HepG2 (cell line): ENCODE measurements around the gene PDE3B. TPM values are rescaled to one million over a fixed set of nuclear protein-coding genes. Genes with fewer than 3 reads are reported as not detected.

Experiments used
- ATAC-seq: fragments of 200-7000 bp; cut with Tn5 transposase; 3 replicates; pipeline ENCODE4 v1.9.1; 2020; ENCODE audit warnings: mild to moderate bottlenecking, moderate library complexity
- BruUV-seq: library from RNA; stranded (reverse); fragments of 400-500 nt; replicated peaks from 2 replicates; lab custom pipeline; 2021; lab: Mats Ljungman, UMichigan
- CTCF ChIA-PET: fragments of 300-600 bp; formaldehyde crosslinking; extraction: SDS; loops from one replicate; lab custom pipeline; 2021; ENCODE audit warnings: low total read pairs, inconsistent platforms, low intra/inter-chr PET ratio; lab: Yijun Ruan, JAX
- POLR2A ChIA-PET: fragments of 350-600 bp; sonication (Branson Sonifier 250); formaldehyde crosslinking; loops from one replicate; lab custom pipeline; 2020; ENCODE audit warnings: antibody characterized with exemption, inconsistent platforms; lab: Yijun Ruan, JAX
- DNase-seq: peaks from one replicate; pipeline ENCODE4 v3.0.0-alpha.2; 2015; ENCODE audit warnings: low spot score
- FAIRE-seq: peaks from 3 replicates; lab custom pipeline; 2011; peaks lifted over from hg19 to GRCh38; lab: Jason Lieb, UNC
- H2AFZ ChIP-seq: one replicate; pipeline ENCODE4 v1.6.1; 2011; ENCODE audit warnings: low read length, inconsistent platforms
- H3K27ac ChIP-seq: fragments of 300-600 bp; 3 replicates; pipeline ENCODE4 v1.8.0; 2011; ENCODE audit warnings: mixed run types, mild to moderate bottlenecking, mixed read lengths, low read length, inconsistent platforms; ENCODE audit not compliant: insufficient read depth; ENCODE audit errors: extremely low read length
- H3K27me3 ChIP-seq, 2 experiments: fragments of 200-600 bp in 1 of 2; 2 replicates in 1 of 2; 3 replicates in 1 of 2; pipeline versions ENCODE4 v1.6.0 to v1.8.0; 2011; ENCODE audit warnings: low read length in 2 of 2, mild to moderate bottlenecking in 2 of 2, moderate library complexity in 2 of 2, inconsistent platforms in 1 of 2; ENCODE audit not compliant: insufficient read depth in 2 of 2, control insufficient read depth in 1 of 2
- H3K36me3 ChIP-seq, 2 experiments: fragments of 200-600 bp in 1 of 2; replicated peaks in 1 of 2; 2 replicates in 1 of 2; 3 replicates in 1 of 2; pipeline versions ENCODE4 v1.5.1 to v1.8.0; 2011; ENCODE audit warnings: low read length in 2 of 2, inconsistent platforms in 1 of 2; ENCODE audit not compliant: insufficient read depth in 2 of 2, control insufficient read depth in 1 of 2
- H3K4me1 ChIP-seq: 2 replicates; pipeline ENCODE4 v1.5.1; 2012; ENCODE audit warnings: low read length, inconsistent platforms; ENCODE audit not compliant: insufficient read depth
- H3K4me2 ChIP-seq: 2 replicates; pipeline ENCODE4 v1.6.0; 2011; ENCODE audit warnings: low read depth, low read length, inconsistent platforms
- H3K4me3 ChIP-seq, 3 experiments: fragments of 200-600 bp in 1 of 3; sonication (generic), shearing (Covaris generic) in 1 of 3; replicated peaks in 1 of 3; 2 replicates each; pipeline ENCODE4 v1.5.1; 2011 to 2016; ENCODE audit warnings: low read length in 3 of 3, inconsistent platforms in 2 of 3, low read depth in 2 of 3, mild to moderate bottlenecking in 2 of 3, control low read depth in 1 of 3, mixed read lengths in 1 of 3; ENCODE audit not compliant: insufficient read depth in 1 of 3
- H3K79me2 ChIP-seq: one replicate; pipeline ENCODE4 v1.6.1; 2011; ENCODE audit warnings: low read length, inconsistent platforms; ENCODE audit not compliant: insufficient read depth
- H3K9ac ChIP-seq: 2 replicates; pipeline ENCODE4 v1.6.0; 2011; ENCODE audit warnings: mild to moderate bottlenecking, low read depth, low read length, inconsistent platforms; ENCODE audit not compliant: insufficient read depth
- H3K9me3 ChIP-seq: 2 replicates; pipeline ENCODE4 v1.5.1; 2012; ENCODE audit warnings: mild to moderate bottlenecking, low read length
- H4K20me1 ChIP-seq: 2 replicates; pipeline ENCODE4 v1.6.0; 2011; ENCODE audit warnings: inconsistent platforms, mild to moderate bottlenecking, low read length, moderate library complexity; ENCODE audit not compliant: insufficient read depth
- CEBPG ChIP-seq: IDR thresholded peaks from 2 replicates; pipeline ENCODE4 v1.6.1; 2016
- FOXA3 ChIP-seq: IDR thresholded peaks from 2 replicates; pipeline ENCODE4 v1.6.1; 2016; ENCODE audit warnings: missing genetic modification reagents, missing compliant biosample characterization
- FOXK1 ChIP-seq: sonication (generic); formaldehyde crosslinking; IDR thresholded peaks from 2 replicates; pipeline ENCODE4 v1.4.0; 2020; ENCODE audit warnings: low read depth, missing genetic modification reagents, borderline replicate concordance
- HNRNPK ChIP-seq: fragments of 200-400 bp; formaldehyde crosslinking; IDR thresholded peaks from 2 replicates; pipeline ENCODE4 v1.6.1; 2018; ENCODE audit warnings: low read length, low read depth, moderate library complexity, mild to moderate bottlenecking; ENCODE audit not compliant: poor library complexity, severe bottlenecking
- HOXA3 ChIP-seq: sonication (generic); formaldehyde crosslinking; IDR thresholded peaks from 2 replicates; pipeline ENCODE4 v1.5.0; 2020; ENCODE audit warnings: missing genetic modification reagents
- HOXD1 ChIP-seq: sonication (generic); formaldehyde crosslinking; IDR thresholded peaks from 2 replicates; pipeline ENCODE4 v1.5.0; 2020; ENCODE audit warnings: missing genetic modification reagents
- KLF12 ChIP-seq: sonication (generic); formaldehyde crosslinking; IDR thresholded peaks from 2 replicates; pipeline ENCODE4 v1.4.0; 2020; ENCODE audit warnings: missing genetic modification reagents, borderline replicate concordance
- MIXL1 ChIP-seq: IDR thresholded peaks from 2 replicates; pipeline ENCODE4 v1.6.1; 2016
- NCOR1 ChIP-seq: fragments of 200-600 bp; sonication (generic); IDR thresholded peaks from 2 replicates; pipeline ENCODE4 v1.7.0; 2017; ENCODE audit warnings: antibody characterized with exemption, low read length, borderline replicate concordance
- NFYB ChIP-seq: sonication (generic); formaldehyde crosslinking; IDR thresholded peaks from 2 replicates; pipeline ENCODE4 v1.4.0; 2020; ENCODE audit warnings: missing genetic modification reagents
- POGZ ChIP-seq: sonication (generic); formaldehyde crosslinking; IDR thresholded peaks from 2 replicates; pipeline ENCODE4 v1.4.0; 2020; ENCODE audit warnings: mild to moderate bottlenecking, missing genetic modification reagents
- RARA ChIP-seq: IDR thresholded peaks from 2 replicates; pipeline ENCODE4 v1.6.1; 2016; ENCODE audit warnings: missing genetic modification reagents, missing compliant biosample characterization
- SIX1 ChIP-seq: sonication (generic); formaldehyde crosslinking; IDR thresholded peaks from 2 replicates; pipeline ENCODE4 v1.4.0; 2020; ENCODE audit warnings: missing genetic modification reagents, borderline replicate concordance
- SPEN ChIP-seq: sonication (generic); formaldehyde crosslinking; IDR thresholded peaks from 2 replicates; pipeline ENCODE4 v1.5.1; 2020; ENCODE audit warnings: low read depth, mild to moderate bottlenecking, missing genetic modification reagents
- ZFX ChIP-seq: sonication (generic); formaldehyde crosslinking; IDR thresholded peaks from 2 replicates; pipeline ENCODE4 v1.4.0; 2020; ENCODE audit warnings: mild to moderate bottlenecking, low read depth, missing genetic modification reagents, moderate library complexity
- ZNF230 ChIP-seq: sonication (generic); formaldehyde crosslinking; IDR thresholded peaks from 2 replicates; pipeline ENCODE4 v1.4.0; 2020; ENCODE audit warnings: mild to moderate bottlenecking, missing genetic modification reagents
- ZNF672 ChIP-seq: sonication (generic); formaldehyde crosslinking; IDR thresholded peaks from 2 replicates; pipeline ENCODE4 v1.8.1; 2022; ENCODE audit warnings: missing genetic modification reagents
- ZSCAN21 ChIP-seq: sonication (generic); formaldehyde crosslinking; IDR thresholded peaks from 2 replicates; pipeline ENCODE4 v1.8.0; 2022; ENCODE audit warnings: mild to moderate bottlenecking, missing genetic modification reagents, moderate library complexity, borderline replicate concordance
- WGBS: methylation state at CpG from one replicate; pipeline ENCODE4 v1.1.6; 2017; ENCODE audit warnings: low lambda C conversion rate; 5-methylcytosine and 5-hydroxymethylcytosine counted together
- in situ Hi-C: cut with HindIII; loops from 2 replicates; pipeline ENCODE4 v1.10.0; 2017; ENCODE audit warnings: low pct_unique_long_range_greater_than_20kb; ENCODE audit not compliant: extremely low pct_ligation_motif_present
- intact Hi-C: fragments of 100-400 bp; cut with micrococcal nuclease; formaldehyde crosslinking; loops from one replicate; pipeline ENCODE4 v1.10.0; 2022; ENCODE audit not compliant: unreplicated experiment
- polyA plus RNA-seq, 8 experiments: library from polyadenylated mRNA; depleted of rRNA in 3 of 8; stranded (reverse) in 7 of 8; unstranded in 1 of 8; fragments of >200 nt; fragmentation: Illumina TruSeq in 4 of 8; extraction: Trizol in 4 of 8; gene quantifications; 2 replicates each; pipeline versions ENCODE4 v1.2.1 to v1.2.3, GENCODE V29; 2011 to 2016; ENCODE audit warnings: low read depth in 4 of 8, missing spikeins in 1 of 8, mixed read lengths in 1 of 8; ENCODE audit not compliant: insufficient read depth in 1 of 8
- total RNA-seq, 5 experiments: library from RNA; depleted of rRNA; stranded (reverse); fragments of >200 nt; fragmentation: Illumina TruSeq; extraction: Trizol; gene quantifications; 2 replicates each; pipeline ENCODE4 v1.2.3, GENCODE V29; 2016; ENCODE audit warnings: low read depth in 1 of 5
- TF ChIP-seq, protein P1 (sequence below): sonication (generic); formaldehyde crosslinking; IDR thresholded peaks from 2 replicates; pipeline ENCODE4 v1.9.0; 2021; ENCODE audit warnings: missing genetic modification reagents, borderline replicate concordance
- TF ChIP-seq, protein P2 (sequence below): IDR thresholded peaks from 2 replicates; pipeline ENCODE4 v1.6.1; 2016; ENCODE audit warnings: mild to moderate bottlenecking
- TF ChIP-seq, protein P3 (sequence below): IDR thresholded peaks from 2 replicates; pipeline ENCODE4 v1.6.1; 2016

Gene PDE3B
- total and polyA plus RNA-seq, 2 of the 13 experiments (the other 11 are each of a cell fraction or from before 2014, with no cell fraction given), result 14.1 to 26.5 TPM

DNA sequence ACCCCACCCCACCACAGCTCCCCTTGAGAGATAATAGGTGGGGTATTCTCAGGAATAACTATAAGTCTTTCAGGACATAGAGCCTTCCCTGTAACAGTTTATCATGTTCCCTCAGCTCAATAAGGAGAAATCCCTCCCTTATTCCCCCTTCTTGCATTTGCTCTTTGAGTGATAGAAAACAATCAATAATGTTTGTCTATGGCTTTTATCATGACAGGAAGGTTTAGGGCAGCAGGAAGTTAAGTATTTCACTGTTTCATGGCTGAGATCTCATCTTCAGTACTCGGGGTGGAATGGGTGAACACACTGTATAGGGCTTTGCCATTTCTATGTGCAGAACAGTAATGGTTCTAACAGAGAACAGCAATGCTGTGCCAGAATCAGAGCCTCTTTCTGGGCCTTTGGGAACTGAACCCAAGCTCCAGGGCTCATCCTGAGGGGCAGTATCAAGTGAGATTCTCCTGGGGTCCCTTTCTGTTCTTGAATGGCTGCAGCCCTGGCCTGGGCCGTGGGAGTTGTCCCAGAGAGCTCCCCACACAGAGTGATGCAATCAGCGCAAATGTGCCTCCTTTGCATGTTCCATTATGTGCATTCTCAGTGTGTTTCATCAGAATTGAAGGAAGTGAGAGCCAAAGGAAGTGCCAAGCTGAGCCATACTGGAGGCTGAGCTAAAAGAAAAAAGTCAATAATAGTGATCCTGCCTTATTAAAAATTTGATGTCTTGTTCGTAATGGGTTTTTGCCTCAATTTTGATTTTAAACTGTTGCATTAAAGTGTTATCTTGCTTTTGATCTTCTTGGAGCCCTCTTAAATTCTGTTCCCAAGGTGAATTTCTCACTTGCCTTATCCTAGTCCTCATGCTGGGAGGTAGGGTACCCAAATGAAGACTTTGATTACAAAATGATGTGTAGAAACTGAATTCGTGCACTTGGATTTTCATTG lies 251.3 kb downstream of the PDE3B start:
- H3K4me3 ChIP-seq, result no peak overlapping the region
- no peak overlapping the region for H3K4me2 ChIP-seq
- H3K9me3 ChIP-seq, result no peaks in the 10 kb centered on the region
- H3K27me3 ChIP-seq, result 0 out of 5 replicates have a peak, but pooled peaks cover 0 to 1% of the 10 kb centered on the region in 2 experiments
- no peaks in the 10 kb centered on the region for H3K79me2 ChIP-seq
- 48% methylated on average over 5 of the region's 5 CpGs for WGBS
- no peak overlapping the region for H3K27ac ChIP-seq
- H4K20me1 ChIP-seq, result no peaks in the 10 kb centered on the region
- in situ Hi-C loops (no loop called here), intact Hi-C loops (no loop called here)
- no TSS peak for BruUV-seq
- no peak for FAIRE-seq
- H2AFZ ChIP-seq, result no peak overlapping the region
- ChIA-PET CTCF (no interaction called here), POLR2A (interaction anchor here (1.6 kb wide), 1 partner anchor 12 kb away, joined by 5 read pairs; no protein-coding TSS in a partner anchor)
- no peak for ATAC-seq
- H3K9ac ChIP-seq, result no peak overlapping the region
- peaks cover 7% of the 10 kb centered on the region for H3K4me1 ChIP-seq
- no peaks in the 10 kb centered on the region for H3K36me3 ChIP-seq
- no peak for DNase-seq
- peak; percentile 68 for TF ChIP-seq CEBPG
- TF ChIP-seq, protein P1, sequence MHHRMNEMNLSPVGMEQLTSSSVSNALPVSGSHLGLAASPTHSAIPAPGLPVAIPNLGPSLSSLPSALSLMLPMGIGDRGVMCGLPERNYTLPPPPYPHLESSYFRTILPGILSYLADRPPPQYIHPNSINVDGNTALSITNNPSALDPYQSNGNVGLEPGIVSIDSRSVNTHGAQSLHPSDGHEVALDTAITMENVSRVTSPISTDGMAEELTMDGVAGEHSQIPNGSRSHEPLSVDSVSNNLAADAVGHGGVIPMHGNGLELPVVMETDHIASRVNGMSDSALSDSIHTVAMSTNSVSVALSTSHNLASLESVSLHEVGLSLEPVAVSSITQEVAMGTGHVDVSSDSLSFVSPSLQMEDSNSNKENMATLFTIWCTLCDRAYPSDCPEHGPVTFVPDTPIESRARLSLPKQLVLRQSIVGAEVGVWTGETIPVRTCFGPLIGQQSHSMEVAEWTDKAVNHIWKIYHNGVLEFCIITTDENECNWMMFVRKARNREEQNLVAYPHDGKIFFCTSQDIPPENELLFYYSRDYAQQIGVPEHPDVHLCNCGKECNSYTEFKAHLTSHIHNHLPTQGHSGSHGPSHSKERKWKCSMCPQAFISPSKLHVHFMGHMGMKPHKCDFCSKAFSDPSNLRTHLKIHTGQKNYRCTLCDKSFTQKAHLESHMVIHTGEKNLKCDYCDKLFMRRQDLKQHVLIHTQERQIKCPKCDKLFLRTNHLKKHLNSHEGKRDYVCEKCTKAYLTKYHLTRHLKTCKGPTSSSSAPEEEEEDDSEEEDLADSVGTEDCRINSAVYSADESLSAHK (CRISPR knock-in tag), result no peak
- TF ChIP-seq ZFX (CRISPR knock-in tag), result no peak
- no peak for TF ChIP-seq POGZ
- TF ChIP-seq SIX1 (CRISPR knock-in tag), result no peak
- no peak for TF ChIP-seq FOXA3
- TF ChIP-seq, protein P2, sequence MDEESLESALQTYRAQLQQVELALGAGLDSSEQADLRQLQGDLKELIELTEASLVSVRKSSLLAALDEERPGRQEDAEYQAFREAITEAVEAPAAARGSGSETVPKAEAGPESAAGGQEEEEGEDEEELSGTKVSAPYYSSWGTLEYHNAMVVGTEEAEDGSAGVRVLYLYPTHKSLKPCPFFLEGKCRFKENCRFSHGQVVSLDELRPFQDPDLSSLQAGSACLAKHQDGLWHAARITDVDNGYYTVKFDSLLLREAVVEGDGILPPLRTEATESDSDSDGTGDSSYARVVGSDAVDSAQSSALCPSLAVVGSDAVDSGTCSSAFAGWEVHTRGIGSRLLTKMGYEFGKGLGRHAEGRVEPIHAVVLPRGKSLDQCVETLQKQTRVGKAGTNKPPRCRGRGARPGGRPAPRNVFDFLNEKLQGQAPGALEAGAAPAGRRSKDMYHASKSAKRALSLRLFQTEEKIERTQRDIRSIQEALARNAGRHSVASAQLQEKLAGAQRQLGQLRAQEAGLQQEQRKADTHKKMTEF (CRISPR knock-in tag), result no peak
- TF ChIP-seq MIXL1 (CRISPR knock-in tag), result no peak
- no peak for TF ChIP-seq RARA (CRISPR knock-in tag)
- TF ChIP-seq, protein P3, sequence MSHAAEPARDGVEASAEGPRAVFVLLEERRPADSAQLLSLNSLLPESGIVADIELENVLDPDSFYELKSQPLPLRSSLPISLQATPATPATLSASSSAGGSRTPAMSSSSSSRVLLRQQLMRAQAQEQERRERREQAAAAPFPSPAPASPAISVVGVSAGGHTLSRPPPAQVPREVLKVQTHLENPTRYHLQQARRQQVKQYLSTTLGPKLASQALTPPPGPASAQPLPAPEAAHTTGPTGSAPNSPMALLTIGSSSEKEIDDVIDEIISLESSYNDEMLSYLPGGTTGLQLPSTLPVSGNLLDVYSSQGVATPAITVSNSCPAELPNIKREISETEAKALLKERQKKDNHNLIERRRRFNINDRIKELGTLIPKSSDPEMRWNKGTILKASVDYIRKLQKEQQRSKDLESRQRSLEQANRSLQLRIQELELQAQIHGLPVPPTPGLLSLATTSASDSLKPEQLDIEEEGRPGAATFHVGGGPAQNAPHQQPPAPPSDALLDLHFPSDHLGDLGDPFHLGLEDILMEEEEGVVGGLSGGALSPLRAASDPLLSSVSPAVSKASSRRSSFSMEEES (CRISPR knock-in tag), result no peak
- no peak for TF ChIP-seq ZNF230 (CRISPR knock-in tag)
- TF ChIP-seq HOXA3, result no peak
- TF ChIP-seq HNRNPK, result no peak
- no peak for TF ChIP-seq ZNF672
- TF ChIP-seq NFYB (CRISPR knock-in tag), result no peak
- no peak for TF ChIP-seq HOXD1 (CRISPR knock-in tag)
- TF ChIP-seq SPEN, result no peak
- TF ChIP-seq NCOR1, result no peak
- no peak for TF ChIP-seq KLF12 (CRISPR knock-in tag)
- no peak for TF ChIP-seq ZSCAN21 (CRISPR knock-in tag)
- TF ChIP-seq FOXK1 (CRISPR knock-in tag), result no peak
